RPMI7951 (cell line): ENCODE measurements around the gene KRT28. TPM values are rescaled to one million over a fixed set of nuclear protein-coding genes. Genes with fewer than 3 reads are reported as not detected.
"Not testable (repeated sequence)": the region's sequence is repeated elsewhere in the genome, so short reads cannot be mapped to it uniquely, and the experiment has no call there.

ENCODE experiments used
- DNase-seq: peaks from one replicate; pipeline ENCODE4 v3.0.0-alpha.2; 2012; ENCODE audit warnings: low read depth
- total RNA-seq: library from RNA; depleted of rRNA; stranded (reverse); fragments of >200 nt; shearing (Covaris generic); gene quantifications from 2 replicates; pipeline ENCODE4 v1.2.3, GENCODE V29; 2014; rRNA removed

KRT28 gene
- total RNA-seq, 1 experiment from 2014 or later: not detected

DNA sequence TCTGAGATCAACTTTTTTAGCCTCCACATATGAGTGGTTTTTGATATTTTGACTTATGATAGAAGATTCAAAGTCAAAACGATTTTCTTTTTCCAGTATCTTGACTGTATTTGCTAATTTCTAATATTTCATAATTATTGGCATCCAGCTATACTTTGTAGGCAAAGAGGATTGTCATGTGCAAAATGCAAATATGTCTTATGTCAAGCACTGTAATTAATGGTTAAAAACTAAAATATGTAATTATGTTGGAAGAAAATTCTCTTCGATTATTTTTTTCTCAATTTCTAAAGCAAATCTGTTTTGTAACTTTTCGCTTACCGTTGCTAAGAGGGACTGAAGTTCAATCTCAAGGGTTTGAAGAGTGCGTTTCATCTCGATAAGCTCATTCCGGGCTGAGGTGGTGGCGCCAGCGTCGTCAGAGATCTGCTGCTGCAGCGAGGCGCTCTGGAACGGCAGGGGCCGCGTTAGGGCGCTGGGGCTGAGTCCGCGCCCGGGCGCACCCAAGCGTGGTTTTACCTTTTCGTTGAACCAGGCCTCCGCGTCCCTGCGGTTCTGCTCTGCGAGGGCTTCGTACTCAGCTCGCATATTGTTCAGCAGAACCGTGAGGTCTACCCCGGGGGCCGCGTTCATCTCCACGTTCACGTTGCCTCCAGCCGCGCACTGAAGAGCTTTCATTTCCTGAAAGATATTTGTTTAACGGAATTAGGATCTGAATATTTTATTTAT, 20.4 kb downstream of the KRT28 start:
- DNase-seq: no peak

DNA sequence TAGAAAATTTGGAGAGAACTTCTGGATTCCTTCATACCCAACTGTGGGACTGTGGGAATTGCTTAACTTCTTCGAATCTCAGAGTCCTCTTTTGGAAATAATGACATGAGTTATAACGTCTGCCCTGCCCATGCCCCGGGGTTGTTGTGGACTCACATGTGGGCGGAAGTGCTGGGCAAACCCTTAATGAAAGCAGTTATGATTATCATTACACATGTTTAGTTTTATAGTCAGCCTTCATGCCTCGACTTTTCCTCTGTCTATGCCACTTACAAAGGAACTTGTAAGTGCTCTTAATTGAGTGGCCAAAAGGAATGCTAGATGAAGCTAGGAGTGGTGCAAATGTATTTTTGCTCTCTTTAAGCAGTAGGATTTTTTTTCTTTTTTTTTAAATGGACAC, 21.3 kb downstream of the KRT28 start:
- DNase-seq: peak; percentile 29

DNA sequence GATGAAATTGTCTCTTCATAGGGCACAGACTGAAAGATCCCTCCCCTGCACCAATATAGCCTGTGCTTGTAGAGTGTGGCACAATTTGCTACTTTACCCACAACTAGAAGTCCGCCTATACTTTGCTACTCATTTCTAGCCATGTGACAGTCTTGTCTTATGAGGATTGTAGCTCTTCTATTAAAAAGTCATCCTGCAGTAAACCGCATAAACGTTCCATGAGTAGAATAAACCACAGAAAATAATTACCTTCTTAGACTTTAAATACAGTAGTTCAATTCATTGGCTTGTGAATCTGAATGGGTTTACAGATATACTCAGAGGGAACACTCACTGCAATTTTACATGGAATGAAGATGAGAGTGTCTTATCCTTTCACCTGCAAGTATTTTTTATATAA, 21.8 kb downstream of the KRT28 start:
- DNase-seq: peak; percentile 26

DNA sequence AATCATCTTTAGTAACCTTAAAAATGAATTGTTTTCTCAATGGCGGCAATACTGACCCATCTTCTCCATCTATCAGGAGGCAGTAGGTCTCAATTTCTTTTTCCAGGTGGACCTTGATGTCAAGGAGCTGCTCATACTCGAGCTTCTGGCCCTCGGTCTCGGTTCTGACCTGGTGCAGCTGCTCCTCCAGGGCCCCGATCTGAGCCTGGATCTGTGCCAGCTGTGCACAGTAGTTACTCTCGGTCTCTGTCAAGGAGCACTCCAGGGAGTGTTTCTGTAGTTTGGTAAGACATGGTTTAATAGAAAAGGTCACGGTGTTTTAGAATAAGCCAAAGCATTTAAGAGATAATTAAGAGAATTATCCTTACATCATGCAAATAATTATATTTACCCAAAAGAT, 22.3 kb downstream of the KRT28 start:
- DNase-seq: peak; percentile 1

DNA sequence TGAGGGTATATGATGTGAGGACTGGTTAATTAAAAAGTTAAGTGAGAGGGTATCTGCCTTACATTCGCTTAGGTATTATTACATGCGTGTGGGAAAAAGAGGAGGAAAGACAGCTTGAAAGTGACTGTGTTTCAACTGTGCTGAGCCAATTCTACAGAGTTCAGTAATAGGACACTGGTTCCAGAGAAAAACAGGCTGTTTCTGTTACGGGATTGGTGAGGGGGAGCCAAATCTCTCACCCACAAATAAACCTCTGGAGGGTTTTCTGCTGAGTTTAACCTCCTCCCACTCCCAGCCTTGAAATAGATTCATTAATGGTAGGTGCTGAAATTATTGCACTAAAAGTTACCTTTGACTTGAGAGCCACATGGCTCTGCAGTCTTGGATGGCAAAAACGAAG, 23.8 kb downstream of the KRT28 start:
- DNase-seq: no peak

DNA sequence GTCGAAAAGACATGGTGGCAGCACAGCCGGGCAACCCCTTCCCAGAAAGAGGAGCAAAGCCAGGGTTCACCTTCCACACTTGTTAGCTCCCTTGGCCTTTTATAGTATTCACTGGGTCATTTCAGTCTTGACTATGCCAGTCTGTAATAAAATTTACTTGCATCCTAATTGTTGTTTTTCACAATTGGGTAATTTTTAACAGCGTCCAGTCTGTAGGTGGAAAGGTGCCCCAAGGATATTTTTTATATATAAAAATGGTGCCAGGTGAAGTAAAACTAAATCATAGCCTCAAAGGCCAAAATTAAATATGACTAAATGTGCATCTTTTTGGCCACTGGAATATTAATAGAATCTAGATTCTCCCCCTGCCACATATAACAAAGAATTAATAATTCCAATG, 27.7 kb downstream of the KRT28 start, which contains the start of gene KRT26:
KRT26 (minus strand) TSS at position 101 of the 400 bp plus-strand sequence; CDS start at position 13, 88 bp downstream.
- no peak for DNase-seq

DNA sequence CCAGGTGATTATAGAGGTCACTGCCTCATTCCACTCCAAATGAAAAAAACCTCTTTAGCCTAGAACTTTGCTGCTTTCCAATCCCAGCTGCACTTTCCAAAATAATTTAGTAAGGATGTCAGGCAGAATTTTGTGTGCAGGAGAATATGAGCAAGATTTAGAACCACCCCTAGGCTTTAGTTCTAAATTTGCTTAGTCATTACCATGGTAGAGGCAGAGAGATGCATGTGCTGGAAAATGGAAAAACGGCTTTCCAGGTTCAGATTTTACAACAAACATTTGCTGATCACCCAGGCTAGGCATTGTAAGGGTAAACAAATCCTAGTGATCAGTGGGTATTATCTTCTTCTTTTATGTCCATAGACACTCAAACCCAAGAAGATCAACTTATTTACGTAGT, 34.1 kb downstream of the KRT28 start:
- DNase-seq: no peak

DNA sequence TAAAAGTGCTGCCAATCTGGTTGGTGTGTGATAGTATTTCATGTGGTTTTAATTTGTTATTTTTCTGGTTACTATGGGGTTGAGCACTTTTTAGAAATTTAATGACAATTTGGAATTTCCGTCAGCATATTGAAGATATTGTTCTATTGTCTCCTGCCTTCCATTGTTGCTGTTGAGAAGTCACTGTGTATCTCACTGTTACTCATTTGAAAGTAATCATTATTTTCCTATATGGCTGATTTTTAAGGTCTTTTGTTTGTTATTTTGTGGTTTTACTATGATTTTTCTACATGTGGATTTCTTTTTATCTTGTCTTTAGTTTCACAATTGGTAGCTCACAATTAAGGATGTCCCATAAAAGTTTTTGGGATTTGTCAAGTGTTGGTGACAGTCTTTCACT, 36.0 kb downstream of the KRT28 start:
- no peak for DNase-seq

DNA sequence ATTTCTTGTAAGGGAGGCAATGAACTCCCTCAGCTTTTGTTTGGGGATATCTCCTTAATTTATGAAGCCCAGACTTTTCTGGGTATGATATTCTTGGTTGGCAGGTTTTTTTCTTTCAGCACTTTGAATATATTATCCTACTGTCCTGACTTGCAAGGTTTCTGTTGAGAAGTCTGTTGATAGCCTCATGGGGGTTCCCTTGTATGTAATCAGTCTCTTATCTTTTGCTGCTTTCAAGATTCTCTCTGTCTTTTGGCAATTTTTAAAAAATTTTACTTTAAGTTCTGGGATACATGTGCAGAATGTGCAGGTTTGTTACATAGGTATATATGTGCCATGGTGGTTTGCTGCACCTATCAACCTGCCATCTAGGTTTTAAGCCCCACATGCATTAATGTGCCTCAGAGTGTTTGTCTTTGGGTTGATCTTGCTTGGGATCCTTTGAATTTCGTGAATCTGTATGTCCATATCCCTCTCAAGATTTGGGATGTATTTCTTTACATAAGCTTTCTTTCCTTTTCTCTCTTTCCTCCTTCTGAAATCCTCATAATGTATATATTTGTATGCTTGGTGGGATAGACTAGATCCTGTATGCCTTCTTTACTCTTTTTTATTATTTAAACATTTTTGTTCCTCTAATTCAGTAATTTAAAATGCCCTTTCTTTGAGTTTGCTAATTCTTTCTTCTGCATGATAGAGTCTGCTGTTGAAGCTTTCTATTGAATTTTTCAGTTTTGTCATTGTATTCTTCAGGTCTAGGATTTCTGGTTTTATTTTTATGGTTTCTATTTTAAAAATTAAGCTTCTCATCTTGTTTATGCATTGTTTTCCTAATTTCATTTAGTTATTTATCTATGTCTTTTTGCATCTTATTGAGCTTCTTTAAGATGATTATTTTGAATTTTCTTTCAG, 39.4 kb downstream of the KRT28 start:
- no peak for DNase-seq

DNA sequence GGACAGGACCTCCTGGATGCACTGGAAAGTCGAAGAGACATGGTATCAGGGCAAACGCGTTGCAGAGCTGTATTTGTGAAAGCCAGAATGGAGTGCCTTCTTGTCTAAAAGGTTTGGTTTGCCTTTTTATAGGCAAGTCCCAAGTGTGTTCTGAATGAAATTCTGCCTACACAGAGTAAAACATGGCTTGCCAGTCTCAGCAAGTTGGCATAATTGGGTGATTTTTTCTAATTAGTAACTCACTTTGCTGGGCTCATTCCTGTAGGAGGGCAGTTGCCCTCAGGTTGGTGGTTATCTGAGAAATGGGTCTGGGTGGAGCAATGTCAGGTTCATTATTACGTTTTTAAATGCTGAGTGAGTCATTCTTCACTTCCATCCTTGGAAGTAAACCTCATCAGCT, 44.5 kb downstream of the KRT28 start, which contains the start of gene KRT25:
KRT25 (minus strand) TSS at position 101 of the 400 bp plus-strand sequence; CDS start at position 41, 60 bp downstream.
- DNase-seq: no peak

DNA sequence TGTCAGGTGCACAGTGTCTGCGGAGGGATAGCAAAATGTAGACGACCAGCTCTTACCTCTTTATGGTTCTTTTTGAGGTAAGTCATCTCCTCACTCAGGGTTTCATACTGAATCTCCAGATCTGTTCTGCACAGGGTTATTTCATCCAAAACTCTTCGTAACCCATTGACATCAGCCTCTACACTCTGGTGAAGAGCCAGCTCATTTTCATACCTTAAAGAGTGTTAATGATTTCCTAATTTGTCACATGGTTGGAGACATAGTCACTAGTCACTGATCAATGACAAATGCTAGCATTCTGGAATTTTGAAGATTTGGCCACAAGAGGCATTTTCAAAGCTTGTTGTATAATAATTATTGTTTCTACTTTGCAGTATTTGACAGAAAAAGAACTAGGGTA, 46.0 kb downstream of the KRT28 start:
- no peak for DNase-seq

DNA sequence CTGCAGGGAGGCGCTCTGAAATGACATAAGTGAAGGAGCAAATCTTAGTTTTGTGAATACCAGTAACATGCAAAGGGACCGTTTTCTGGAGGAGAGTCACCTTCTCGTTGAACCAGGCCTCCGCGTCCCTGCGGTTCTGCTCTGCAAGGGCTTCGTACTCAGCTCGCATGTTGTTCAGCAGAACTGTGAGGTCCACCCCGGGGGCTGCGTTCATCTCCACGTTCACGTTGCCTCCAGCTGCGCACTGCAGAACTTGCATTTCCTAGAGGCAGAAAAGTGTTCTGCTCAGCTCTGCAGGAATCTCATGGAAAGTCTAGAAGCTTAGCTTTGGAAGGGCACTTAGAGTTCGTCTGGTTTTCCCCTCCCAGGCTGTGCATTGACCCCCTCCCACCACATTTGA, 48.7 kb downstream of the KRT28 start:
- no peak for DNase-seq

DNA sequence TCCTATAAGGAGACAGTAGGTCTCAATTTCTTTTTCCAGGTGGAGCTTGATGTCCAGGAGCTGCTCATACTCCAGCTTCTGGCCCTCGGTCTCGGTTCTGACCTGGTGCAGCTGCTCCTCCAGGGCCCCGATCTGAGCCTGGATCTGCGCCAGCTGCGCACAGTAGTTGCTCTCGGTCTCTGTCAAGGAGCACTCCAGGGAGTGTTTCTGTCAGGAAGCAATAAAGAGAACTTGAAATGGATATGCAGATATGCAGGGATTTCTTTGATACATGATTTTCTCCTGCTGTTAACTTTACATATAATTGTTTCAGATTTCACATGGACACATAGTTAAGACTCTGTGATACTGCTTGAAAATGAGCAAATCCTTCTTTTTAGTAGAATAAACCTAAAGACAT, 49.4 kb downstream of the KRT28 start:
- no peak for DNase-seq

DNA sequence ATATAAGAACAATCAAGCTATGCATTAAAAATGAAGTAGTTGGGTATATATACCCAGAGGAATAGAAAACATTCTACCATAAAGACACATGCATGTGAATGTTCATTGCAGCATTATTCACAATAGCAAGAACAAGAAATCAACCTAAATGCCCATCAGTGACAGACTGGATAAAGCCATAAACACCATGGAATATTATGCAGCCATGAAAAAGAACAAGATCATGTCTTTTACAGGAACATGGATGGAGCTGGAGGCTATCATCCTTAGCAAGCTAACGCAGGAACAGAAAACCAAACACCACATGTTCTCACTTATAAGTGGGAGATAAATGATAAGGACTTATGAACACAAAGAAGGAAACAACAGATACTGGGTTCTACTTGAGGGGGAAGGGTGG, 51.1 kb downstream of the KRT28 start:
- not testable (repeated sequence) for DNase-seq

Other genes starting within 250 kb of the KRT28 start
- gene CCR7, start 234.5 kb downstream of the KRT28 start, total RNA-seq: not detected in 2 replicates
- gene SMARCE1, start 152.1 kb downstream of the KRT28 start, total RNA-seq: 64.8 and 90.4 TPM in 2 replicates
- not detected in 2 replicates for gene KRT222, start 134.8 kb downstream of the KRT28 start, total RNA-seq
- not detected in 2 replicates for gene KRT24, start 96.2 kb downstream of the KRT28 start, total RNA-seq
- gene KRT25, start 44.6 kb downstream of the KRT28 start, total RNA-seq: not detected in 2 replicates
- not detected in 2 replicates for gene KRT26, start 27.8 kb downstream of the KRT28 start, total RNA-seq
- gene KRT27, start 17.4 kb downstream of the KRT28 start, total RNA-seq: not detected in 2 replicates
- 19.7 and 26.7 TPM in 2 replicates for gene KRT10, start 22.7 kb upstream of the KRT28 start, total RNA-seq
- not detected in 2 replicates for gene KRT12, start 67.3 kb upstream of the KRT28 start, total RNA-seq
- gene KRT20, start 85.3 kb upstream of the KRT28 start, total RNA-seq: not detected in 2 replicates
- 0.20 TPM in 1 of 2 replicates, not detected in the other for gene KRT23, start 137.7 kb upstream of the KRT28 start, total RNA-seq
- 0.24 TPM in 1 of 2 replicates, not detected in the other for gene KRT39, start 167.0 kb upstream of the KRT28 start, total RNA-seq
- not detected in 2 replicates for gene KRT40, start 184.4 kb upstream of the KRT28 start, total RNA-seq
- gene KRTAP3-3, start 194.2 kb upstream of the KRT28 start, total RNA-seq: not detected in 2 replicates
- not detected in 2 replicates for gene KRTAP3-2, start 199.9 kb upstream of the KRT28 start, total RNA-seq
- not detected in 2 replicates for gene KRTAP3-1, start 209.2 kb upstream of the KRT28 start, total RNA-seq
- not detected in 2 replicates for gene KRTAP1-5, start 227.2 kb upstream of the KRT28 start, total RNA-seq
- not detected in 2 replicates for gene KRTAP1-4, start 230.2 kb upstream of the KRT28 start, total RNA-seq
- not detected in 2 replicates for gene KRTAP1-3, start 234.9 kb upstream of the KRT28 start, total RNA-seq
- gene KRTAP1-1, start 241.5 kb upstream of the KRT28 start, total RNA-seq: not detected in 2 replicates
- gene KRTAP2-1, start 247.4 kb upstream of the KRT28 start, total RNA-seq: 0.48 TPM in 1 of 2 replicates, not detected in the other